Activated CD8-positive, alpha-beta T cell treated with anti-CD3 and anti-CD28 coated beads for 36 hours (primary cell): ENCODE measurements around the gene GGPS1. TPM values are rescaled to one million over a fixed set of nuclear protein-coding genes. Genes with fewer than 3 reads are reported as not detected.

Experiments used
- ATAC-seq: fragments of 200-7000 bp; cut with Tn5 transposase; one replicate; pipeline ENCODE4 v1.10.0; 2021; ENCODE audit warnings: mild to moderate bottlenecking, moderate library complexity
- CTCF ChIA-PET: fragments of 350-600 bp; sonication (Branson Sonifier 250); formaldehyde crosslinking; loops from one replicate; lab custom pipeline; 2021; ENCODE audit warnings: antibody characterized with exemption; lab: Charles Lee
- POLR2A ChIA-PET: fragments of 350-600 bp; sonication (Branson Sonifier 250); formaldehyde crosslinking; loops from one replicate; lab custom pipeline; 2021; ENCODE audit warnings: antibody characterized with exemption; lab: Charles Lee
- DNase-seq: peaks from one replicate; pipeline ENCODE4 v3.0.0-alpha.2; 2020
- H3K27ac Mint-ChIP-seq: one replicate; pipeline ENCODE4 v1.8.0; 2021; ENCODE audit warnings: mild to moderate bottlenecking, mixed read lengths
- H3K27me3 Mint-ChIP-seq: one replicate; pipeline ENCODE4 v1.8.0; 2021; ENCODE audit warnings: mixed read lengths
- H3K36me3 Mint-ChIP-seq: one replicate; pipeline ENCODE4 v1.8.0; 2021; ENCODE audit warnings: low read depth, mixed read lengths
- H3K4me1 Mint-ChIP-seq: one replicate; pipeline ENCODE4 v1.8.0; 2021; ENCODE audit warnings: low read depth, mixed read lengths
- H3K4me3 Mint-ChIP-seq: one replicate; pipeline ENCODE4 v1.8.0; 2021; ENCODE audit warnings: mild to moderate bottlenecking, moderate library complexity, mixed read lengths
- H3K9me3 Mint-ChIP-seq: one replicate; pipeline ENCODE4 v1.8.0; 2021; ENCODE audit warnings: mixed read lengths
- CTCF ChIP-seq: fragments of 200-600 bp; IDR thresholded peaks from one replicate; pipeline ENCODE4 v1.8.0; 2022; ENCODE audit warnings: antibody characterized with exemption, mild to moderate bottlenecking
- intact Hi-C: fragments of 100-400 bp; cut with micrococcal nuclease; formaldehyde crosslinking; loops from one replicate; pipeline ENCODE4 v1.10.0; 2022
- total RNA-seq, 2 experiments: library from RNA; stranded (reverse); gene quantifications; one replicate each; pipeline ENCODE4 v1.2.3, GENCODE V29; 2021

Gene GGPS1
- total RNA-seq, 2 experiments from 2014 or later = 35.4 to 37.8 TPM

- H3K4me3 Mint-ChIP-seq = no peak overlapping the region
- TF ChIP-seq CTCF = no peak
- no peaks in the 10 kb centered on the region for H3K9me3 Mint-ChIP-seq
- intact Hi-C loops = no loop called here
- ChIA-PET CTCF (interaction anchor here (1.7 kb wide), 1 partner anchor 98 kb away, joined by 6 read pairs; no protein-coding TSS in a partner anchor), POLR2A (interaction anchor here (0.9 to 1.0 kb wide), 4 partner anchors 11 to 49 kb away, joined by 3 to 4 read pairs (median 4); partner anchors contain the start of gene TBCE)
- DNase-seq = no peak
- H3K4me1 Mint-ChIP-seq = peaks cover 69% of the 10 kb centered on the region
- ATAC-seq = no peak
- H3K36me3 Mint-ChIP-seq = peaks cover 54% of the 10 kb centered on the region
- H3K27me3 Mint-ChIP-seq = no peaks in the 10 kb centered on the region
- H3K27ac Mint-ChIP-seq = peak overlapping the region; percentile 80
Measured at GRCh38 chr1:235319255-235319654, 9.1 kb upstream of the GGPS1 start.

- Mint-ChIP-seq H3K4me1 (peaks cover 69% of the 10 kb centered on the region), H3K36me3 (peaks cover 60% of the 10 kb centered on the region), H3K27me3 (no peaks in the 10 kb centered on the region), H3K4me3 (peak overlapping the region; percentile 10), H3K9me3 (no peaks in the 10 kb centered on the region), H3K27ac (peak overlapping the region; percentile 81)
- no peak for DNase-seq
- no peak for ATAC-seq
- ChIA-PET CTCF (no interaction called here), POLR2A (no interaction called here)
- no peak for TF ChIP-seq CTCF
- intact Hi-C loops = no loop called here
Measured at GRCh38 chr1:235320521-235321179, 7.7 kb upstream of the GGPS1 start.

- peak overlapping the region; percentile 83 for H3K27ac Mint-ChIP-seq
- intact Hi-C loops = no loop called here
- TF ChIP-seq CTCF = no peak
- DNase-seq (no peak), ATAC-seq (no peak)
- H3K4me3 Mint-ChIP-seq = peak overlapping the region; percentile 98
- H3K36me3 Mint-ChIP-seq = peaks cover 53% of the 10 kb centered on the region
- no peaks in the 10 kb centered on the region for H3K27me3 Mint-ChIP-seq
- ChIA-PET CTCF (interaction anchor here (1.0 to 2.6 kb wide), 7 partner anchors 10 to 92 kb away, joined by 3 to 20 read pairs (median 4); no protein-coding TSS in a partner anchor), POLR2A (interaction anchor here (0.6 to 2.5 kb wide), 6 partner anchors 11 to 57 kb away, joined by 3 to 14 read pairs (median 3); no protein-coding TSS in a partner anchor)
- no peaks in the 10 kb centered on the region for H3K9me3 Mint-ChIP-seq
- peaks cover 51% of the 10 kb centered on the region for H3K4me1 Mint-ChIP-seq
Measured at GRCh38 chr1:235324296-235324695, 4.1 kb upstream of the GGPS1 start.

GRCh38 chr1:235325139-235325538 lies 3.2 kb upstream of the GGPS1 start:
- H3K9me3 Mint-ChIP-seq = no peaks in the 10 kb centered on the region
- ChIA-PET CTCF (interaction anchor here (1.2 to 2.6 kb wide), 6 partner anchors 8 to 92 kb away, joined by 3 to 20 read pairs (median 4); no protein-coding TSS in a partner anchor), POLR2A (interaction anchor here (1.0 to 2.5 kb wide), 5 partner anchors 12 to 164 kb away, joined by 3 to 14 read pairs (median 3); partner anchors contain the start of gene RBM34)
- peaks cover 48% of the 10 kb centered on the region for H3K36me3 Mint-ChIP-seq
- intact Hi-C loops = loop anchor here (5.0 kb wide), 2 partner anchors 33 to 92 kb away; no protein-coding TSS in a partner anchor
- H3K27me3 Mint-ChIP-seq = no peaks in the 10 kb centered on the region
- H3K4me1 Mint-ChIP-seq = peaks cover 46% of the 10 kb centered on the region
- peak overlapping the region; percentile 98 for H3K4me3 Mint-ChIP-seq
- H3K27ac Mint-ChIP-seq = peak overlapping the region; percentile 94
- no peak for TF ChIP-seq CTCF
- DNase-seq (no peak), ATAC-seq (no peak)

- Mint-ChIP-seq H3K27ac (peak overlapping the region; percentile 94), H3K36me3 (peaks cover 41% of the 10 kb centered on the region), H3K9me3 (no peaks in the 10 kb centered on the region), H3K4me1 (peaks cover 45% of the 10 kb centered on the region), H3K4me3 (peak overlapping the region; percentile 98), H3K27me3 (no peaks in the 10 kb centered on the region)
- ATAC-seq (no peak), DNase-seq (no peak)
- CTCF ChIA-PET = interaction anchor here (1.0 to 2.6 kb wide), 5 partner anchors 9 to 91 kb away, joined by 3 to 20 read pairs (median 5); no protein-coding TSS in a partner anchor
- TF ChIP-seq CTCF = no peak
- POLR2A ChIA-PET = interaction anchor here (1.0 to 2.5 kb wide), 5 partner anchors 12 to 165 kb away, joined by 3 to 14 read pairs (median 4); partner anchors contain the start of gene RBM34
- intact Hi-C loops = loop anchor here (5.0 kb wide), 2 partner anchors 34 to 91 kb away; no protein-coding TSS in a partner anchor
Measured at GRCh38 chr1:235325854-235326253, 2.5 kb upstream of the GGPS1 start.
